ENCODE results near the gene S1PR2.
A peak's percentile ranks its signal among the peaks of the same experiment; 100 is the strongest.

Gene S1PR2

GRCh38 chr19:10270616-10271394 lies 39.7 kb upstream of the S1PR2 start, which contains the start of gene ICAM1:
TSS of gene ICAM1 (plus strand) at chr19:10271120. CDS start at chr19:10271160, 40 bp downstream.
- peak within 1 kb of the TSS; percentile 78 for H3K4me3 ChIP-seq (ENCODE audit: low read depth, low read length)
- TF ChIP-seq CTCF (IDR thresholded peaks at IDR 0.05; ENCODE audit: low read depth, low read length, missing control alignments) = peak; percentile 17
- peak; percentile 67 for DNase-seq (ENCODE audit: low read depth)

- no peak for DNase-seq (ENCODE audit: low read depth)
- no peak for TF ChIP-seq CTCF (IDR thresholded peaks at IDR 0.05; ENCODE audit: low read depth, low read length, missing control alignments)
- peak overlapping the region; percentile 78 for H3K4me3 ChIP-seq (ENCODE audit: low read depth, low read length)
Observed at GRCh38 chr19:10270180-10270615, 39.1 kb upstream of the S1PR2 start.

GRCh38 chr19:10269333-10270179 lies 38.4 kb upstream of the S1PR2 start:
- no peak for DNase-seq (ENCODE audit: low read depth)
- peak overlapping the region; percentile 78 for H3K4me3 ChIP-seq (ENCODE audit: low read depth, low read length)
- TF ChIP-seq CTCF (IDR thresholded peaks at IDR 0.05; ENCODE audit: low read depth, low read length, missing control alignments) = peak; percentile 88

- DNase-seq (ENCODE audit: low read depth) = no peak
- H3K4me3 ChIP-seq (ENCODE audit: low read depth, low read length) = no peak overlapping the region
- no peak for TF ChIP-seq CTCF (IDR thresholded peaks at IDR 0.05; ENCODE audit: low read depth, low read length, missing control alignments)
Observed at GRCh38 chr19:10268071-10268470, 36.9 kb upstream of the S1PR2 start.

- no peak for DNase-seq (ENCODE audit: low read depth)
- H3K4me3 ChIP-seq (ENCODE audit: low read depth, low read length) = no peak overlapping the region
- no peak for TF ChIP-seq CTCF (IDR thresholded peaks at IDR 0.05; ENCODE audit: low read depth, low read length, missing control alignments)
Observed at GRCh38 chr19:10266706-10267105, 35.6 kb upstream of the S1PR2 start.

- no peak for TF ChIP-seq CTCF (IDR thresholded peaks at IDR 0.05; ENCODE audit: low read depth, low read length, missing control alignments)
Observed at GRCh38 chr19:10262771-10263170, 31.6 kb upstream of the S1PR2 start.

More at GRCh38 chr19:10262771-10263170, 31.6 kb upstream of the S1PR2 start:
- DNase-seq (ENCODE audit: low read depth) = no peak
- H3K4me3 ChIP-seq (ENCODE audit: low read depth, low read length) = no peak overlapping the region

Measured in GM12864 (cell line).